Astrocyte of the spinal cord (primary cell): ENCODE data around the gene CD163L1.

Experiments used
- DNase-seq: peaks from one replicate; pipeline ENCODE4 v3.0.0; 2011; ENCODE audit warnings: low read depth, low spot score
- H3K4me3 ChIP-seq: 2 replicates; pipeline ENCODE4 v1.5.1; 2011; ENCODE audit warnings: low read depth, mild to moderate bottlenecking, low read length, moderate library complexity
- in situ Hi-C: cut with HindIII; loops from 2 replicates; pipeline ENCODE4 v1.10.0; 2017; ENCODE audit warnings: low sequenced_read_pairs
- TF ChIP-seq, protein P1 (sequence below): IDR thresholded peaks from 2 replicates; pipeline ENCODE4 v1.5.1; 2012; ENCODE audit warnings: low read depth, mild to moderate bottlenecking, low read length, inconsistent platforms

Gene CD163L1

DNA sequence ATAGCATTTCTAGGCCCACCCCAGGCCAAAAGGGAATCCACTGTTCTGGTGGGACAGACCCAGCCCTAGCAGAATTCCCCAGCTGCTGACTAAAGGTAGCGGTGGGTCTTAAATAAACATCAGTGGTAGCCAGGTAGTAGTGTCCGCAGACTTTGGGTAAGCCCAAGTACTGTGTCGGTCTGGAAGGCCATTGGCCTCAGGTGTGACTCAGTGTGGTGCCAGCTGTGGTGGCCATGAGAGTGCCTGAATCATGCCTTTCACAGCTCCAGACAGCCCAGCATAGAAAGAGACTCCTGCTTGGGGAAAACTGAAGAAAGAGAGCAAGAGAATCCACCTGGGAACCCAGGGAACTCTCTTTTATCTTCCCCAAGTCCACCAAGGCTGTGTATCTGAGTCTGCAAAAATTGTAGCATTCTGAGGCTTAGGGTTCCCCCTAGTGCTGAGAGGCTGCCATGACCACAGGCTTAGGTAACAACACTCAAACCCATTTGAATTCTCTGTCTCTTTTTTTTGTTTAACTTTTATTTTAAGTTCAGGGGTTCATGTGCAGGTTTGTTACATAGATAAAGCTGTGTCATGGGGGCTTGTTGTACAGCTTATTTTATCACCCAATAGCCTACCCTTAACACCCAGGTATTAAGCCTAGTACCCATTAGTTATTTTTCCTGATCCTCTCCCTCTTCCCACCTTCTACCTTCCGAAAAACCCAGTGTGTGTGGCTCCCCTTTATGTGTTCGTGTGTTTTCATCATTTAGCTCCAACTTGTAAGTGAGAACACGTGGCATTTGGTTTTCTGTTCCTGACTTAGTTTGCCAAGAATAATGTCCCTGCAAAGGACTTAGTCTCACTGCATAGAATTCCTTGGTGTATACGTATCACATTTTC is 16.7 kb upstream of the CD163L1 start:
- peak; percentile 61 for DNase-seq
- no peak overlapping the region for H3K4me3 ChIP-seq
- in situ Hi-C loops, result no loop called here
- TF ChIP-seq, protein P1, sequence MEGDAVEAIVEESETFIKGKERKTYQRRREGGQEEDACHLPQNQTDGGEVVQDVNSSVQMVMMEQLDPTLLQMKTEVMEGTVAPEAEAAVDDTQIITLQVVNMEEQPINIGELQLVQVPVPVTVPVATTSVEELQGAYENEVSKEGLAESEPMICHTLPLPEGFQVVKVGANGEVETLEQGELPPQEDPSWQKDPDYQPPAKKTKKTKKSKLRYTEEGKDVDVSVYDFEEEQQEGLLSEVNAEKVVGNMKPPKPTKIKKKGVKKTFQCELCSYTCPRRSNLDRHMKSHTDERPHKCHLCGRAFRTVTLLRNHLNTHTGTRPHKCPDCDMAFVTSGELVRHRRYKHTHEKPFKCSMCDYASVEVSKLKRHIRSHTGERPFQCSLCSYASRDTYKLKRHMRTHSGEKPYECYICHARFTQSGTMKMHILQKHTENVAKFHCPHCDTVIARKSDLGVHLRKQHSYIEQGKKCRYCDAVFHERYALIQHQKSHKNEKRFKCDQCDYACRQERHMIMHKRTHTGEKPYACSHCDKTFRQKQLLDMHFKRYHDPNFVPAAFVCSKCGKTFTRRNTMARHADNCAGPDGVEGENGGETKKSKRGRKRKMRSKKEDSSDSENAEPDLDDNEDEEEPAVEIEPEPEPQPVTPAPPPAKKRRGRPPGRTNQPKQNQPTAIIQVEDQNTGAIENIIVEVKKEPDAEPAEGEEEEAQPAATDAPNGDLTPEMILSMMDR, result peak; percentile 95

GRCh38 chr12:7459973-7460372 is 16.0 kb upstream of the CD163L1 start:
- in situ Hi-C loops, result no loop called here
- DNase-seq, result no peak
- no peak overlapping the region for H3K4me3 ChIP-seq
- TF ChIP-seq, protein P1, result no peak

- no peak for DNase-seq
- in situ Hi-C loops, result no loop called here
- TF ChIP-seq, protein P1, result no peak
- no peak overlapping the region for H3K4me3 ChIP-seq
Measured at GRCh38 chr12:7451756-7452155, 7.8 kb upstream of the CD163L1 start.

GRCh38 chr12:7450667-7451066 is 6.7 kb upstream of the CD163L1 start:
- H3K4me3 ChIP-seq, result no peak overlapping the region
- DNase-seq, result no peak
- in situ Hi-C loops, result no loop called here
- TF ChIP-seq, protein P1, result no peak

DNA sequence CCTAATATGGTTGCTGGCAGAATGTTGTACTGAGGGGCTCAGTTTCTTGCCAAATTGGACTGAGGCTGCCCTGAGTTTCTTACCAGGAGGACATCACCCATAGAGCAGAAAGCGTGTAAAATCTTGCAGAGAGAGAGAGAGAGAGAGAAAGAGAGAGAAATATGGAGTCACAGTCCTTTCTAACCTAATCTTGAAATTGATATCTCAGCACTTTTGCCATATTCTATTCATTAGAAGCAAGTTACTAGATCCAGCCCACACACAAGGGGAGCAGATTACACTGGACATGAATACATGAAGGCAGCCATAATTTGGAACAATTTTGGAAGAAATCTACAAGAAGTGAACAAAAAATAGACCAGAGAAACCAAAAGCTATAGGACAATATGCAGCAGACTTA is 4.1 kb upstream of the CD163L1 start:
- TF ChIP-seq, protein P1, result no peak
- in situ Hi-C loops, result no loop called here
- DNase-seq, result no peak
- no peak overlapping the region for H3K4me3 ChIP-seq

- no peak overlapping the region for H3K4me3 ChIP-seq
- TF ChIP-seq, protein P1, result no peak
- in situ Hi-C loops, result no loop called here
- DNase-seq, result no peak
Measured at GRCh38 chr12:7444537-7444936, 584 bp upstream of the CD163L1 start.
